ENCODE results near the gene FSTL4. TPM values are rescaled to one million over a fixed set of nuclear protein-coding genes. Genes with fewer than 3 reads are reported as not detected.

Gene FSTL4
- total and polyA plus RNA-seq, 2 of the 4 experiments (the other 2 are of a cell fraction) = 0.18 TPM; not detected in 1

- no peak overlapping the region for H4K91ac ChIP-seq (ENCODE audit: insufficient read depth, low read depth, low read length)
- in situ Hi-C loops (cut with MboI; ENCODE audit: low sequenced_read_pairs) (no loop called here), dilution Hi-C loops (cut with HindIII; ENCODE audit: low sequenced_read_pairs, unreplicated experiment) (no loop called here), intact Hi-C loops (cut with micrococcal nuclease) (no loop called here)
- no peaks in the 10 kb centered on the region for H3K36me3 ChIP-seq (ENCODE audit: control insufficient read depth, insufficient read depth, low read length)
- no peak overlapping the region for H3K4ac ChIP-seq (ENCODE audit: low read depth, low read length)
- no peak overlapping the region for H2AK5ac ChIP-seq (ENCODE audit: low read depth, low read length)
- no peak overlapping the region for H4K8ac ChIP-seq (ENCODE audit: low read depth in 2 of 2, low read length in 2 of 2)
- H3K9me3 ChIP-seq (ENCODE audit: control insufficient read depth, insufficient read depth, low read length) = peaks cover 4% of the 10 kb centered on the region; the same call in 1 of the 2 replicates
- H4K5ac ChIP-seq (ENCODE audit: low read depth, low read length) = no peak overlapping the region
- no peaks in the 10 kb centered on the region for H3K9me1 ChIP-seq (ENCODE audit: insufficient read depth, low read length)
- H3K4me3 ChIP-seq (ENCODE audit: insufficient read depth, low read depth, low read length) = no peak overlapping the region
- 78% methylated on average over 3 of the region's 8 CpGs; no CpG with 5 or more reads in 1 of the 2 experiments for WGBS, 2 experiments (ENCODE audit: extremely low coverage in 2 of 2, insufficient read length in 1 of 2)
- BruUV-seq (replicated peaks) = no TSS peak
- ChIA-PET POLR2A (ENCODE audit: unreplicated experiment) (no interaction called here), CTCF (no interaction called here)
- H4K20me1 ChIP-seq (ENCODE audit: insufficient read depth, low read length) = no peaks in the 10 kb centered on the region
- ATAC-seq (ENCODE audit: low read depth) (no peak), DNase-seq (no peak)
- H2BK20ac ChIP-seq (ENCODE audit: low read depth, low read length) = no peak overlapping the region
- H3K27ac ChIP-seq (ENCODE audit: insufficient read depth, low read length) = no peak overlapping the region
- H2BK5ac ChIP-seq (ENCODE audit: low read depth, low read length, poor library complexity, severe bottlenecking) = no peak overlapping the region
- no peaks in the 10 kb centered on the region for H3K79me1 ChIP-seq (ENCODE audit: low read depth in 1 of 2, low read length in 2 of 2)
- no peak overlapping the region for H3K4me2 ChIP-seq (ENCODE audit: low read depth, low read length)
- H3K23ac ChIP-seq (ENCODE audit: low read depth, low read length) = no peak overlapping the region
- no peak overlapping the region for H2AK9ac ChIP-seq (replicated peaks; ENCODE audit: low read depth, low read length, poor library complexity)
- no peak overlapping the region for H3K9ac ChIP-seq (ENCODE audit: low read depth, low read length)
- H3K18ac ChIP-seq (ENCODE audit: low read depth, low read length) = no peak overlapping the region; the same call in 1 of the 2 replicates
- H2BK120ac ChIP-seq (ENCODE audit: low read depth, low read length) = no peak overlapping the region
- no peak overlapping the region for H2BK15ac ChIP-seq (ENCODE audit: low read depth, low read length)
- H3K14ac ChIP-seq (replicated peaks; ENCODE audit: low read depth, low read length) = no peak overlapping the region
- H3K4me1 ChIP-seq (ENCODE audit: control insufficient read depth, insufficient read depth, low read length) = peaks cover 2% of the 10 kb centered on the region; the same call in 1 of the 2 replicates
- H3K56ac ChIP-seq (ENCODE audit: extremely low read depth, insufficient read depth, low read length) = no peak overlapping the region
- H2AFZ ChIP-seq (replicated peaks; ENCODE audit: low read length, poor library complexity) = no peak overlapping the region
- TF ChIP-seq RFX5 (IDR thresholded peaks at IDR 0.05; ENCODE audit: low read depth, low read length) = no peak
- no peak for TF ChIP-seq CHD1 (IDR thresholded peaks at IDR 0.05; ENCODE audit: low read depth, low read length)
- TF ChIP-seq RAD21 (IDR thresholded peaks at IDR 0.05; ENCODE audit: low read length) = no peak
- TF ChIP-seq SMC3 (IDR thresholded peaks at IDR 0.05; ENCODE audit: low read depth, low read length) = no peak
- TF ChIP-seq MAZ (IDR thresholded peaks at IDR 0.05; ENCODE audit: borderline replicate concordance, low read depth, low read length) = no peak
- no peak for TF ChIP-seq BHLHE40 (IDR thresholded peaks at IDR 0.05; ENCODE audit: low read depth, low read length)
- TF ChIP-seq FOS (IDR thresholded peaks at IDR 0.05; ENCODE audit: low read depth, low read length) = no peak
- TF ChIP-seq NFE2L2 (IDR thresholded peaks at IDR 0.05; ENCODE audit: low read depth, low read length) = no peak
- TF ChIP-seq RCOR1 (IDR thresholded peaks at IDR 0.05; ENCODE audit: insufficient replicate concordance, low read length) = no peak
- TF ChIP-seq CEBPB (IDR thresholded peaks at IDR 0.05; ENCODE audit: low read depth, low read length) = no peak
- TF ChIP-seq, protein P1, sequence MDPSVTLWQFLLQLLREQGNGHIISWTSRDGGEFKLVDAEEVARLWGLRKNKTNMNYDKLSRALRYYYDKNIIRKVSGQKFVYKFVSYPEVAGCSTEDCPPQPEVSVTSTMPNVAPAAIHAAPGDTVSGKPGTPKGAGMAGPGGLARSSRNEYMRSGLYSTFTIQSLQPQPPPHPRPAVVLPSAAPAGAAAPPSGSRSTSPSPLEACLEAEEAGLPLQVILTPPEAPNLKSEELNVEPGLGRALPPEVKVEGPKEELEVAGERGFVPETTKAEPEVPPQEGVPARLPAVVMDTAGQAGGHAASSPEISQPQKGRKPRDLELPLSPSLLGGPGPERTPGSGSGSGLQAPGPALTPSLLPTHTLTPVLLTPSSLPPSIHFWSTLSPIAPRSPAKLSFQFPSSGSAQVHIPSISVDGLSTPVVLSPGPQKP (IDR thresholded peaks at IDR 0.05; ENCODE audit: borderline replicate concordance, low read depth, low read length) = no peak
- TF ChIP-seq, protein P2, sequence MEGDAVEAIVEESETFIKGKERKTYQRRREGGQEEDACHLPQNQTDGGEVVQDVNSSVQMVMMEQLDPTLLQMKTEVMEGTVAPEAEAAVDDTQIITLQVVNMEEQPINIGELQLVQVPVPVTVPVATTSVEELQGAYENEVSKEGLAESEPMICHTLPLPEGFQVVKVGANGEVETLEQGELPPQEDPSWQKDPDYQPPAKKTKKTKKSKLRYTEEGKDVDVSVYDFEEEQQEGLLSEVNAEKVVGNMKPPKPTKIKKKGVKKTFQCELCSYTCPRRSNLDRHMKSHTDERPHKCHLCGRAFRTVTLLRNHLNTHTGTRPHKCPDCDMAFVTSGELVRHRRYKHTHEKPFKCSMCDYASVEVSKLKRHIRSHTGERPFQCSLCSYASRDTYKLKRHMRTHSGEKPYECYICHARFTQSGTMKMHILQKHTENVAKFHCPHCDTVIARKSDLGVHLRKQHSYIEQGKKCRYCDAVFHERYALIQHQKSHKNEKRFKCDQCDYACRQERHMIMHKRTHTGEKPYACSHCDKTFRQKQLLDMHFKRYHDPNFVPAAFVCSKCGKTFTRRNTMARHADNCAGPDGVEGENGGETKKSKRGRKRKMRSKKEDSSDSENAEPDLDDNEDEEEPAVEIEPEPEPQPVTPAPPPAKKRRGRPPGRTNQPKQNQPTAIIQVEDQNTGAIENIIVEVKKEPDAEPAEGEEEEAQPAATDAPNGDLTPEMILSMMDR (conservative IDR thresholded peaks at IDR 0.05; ENCODE audit: low read depth, low read length) = no peak
- no peak for TF ChIP-seq MXI1 (IDR thresholded peaks at IDR 0.05; ENCODE audit: borderline replicate concordance, low read depth, low read length)
- TF ChIP-seq, protein P3, sequence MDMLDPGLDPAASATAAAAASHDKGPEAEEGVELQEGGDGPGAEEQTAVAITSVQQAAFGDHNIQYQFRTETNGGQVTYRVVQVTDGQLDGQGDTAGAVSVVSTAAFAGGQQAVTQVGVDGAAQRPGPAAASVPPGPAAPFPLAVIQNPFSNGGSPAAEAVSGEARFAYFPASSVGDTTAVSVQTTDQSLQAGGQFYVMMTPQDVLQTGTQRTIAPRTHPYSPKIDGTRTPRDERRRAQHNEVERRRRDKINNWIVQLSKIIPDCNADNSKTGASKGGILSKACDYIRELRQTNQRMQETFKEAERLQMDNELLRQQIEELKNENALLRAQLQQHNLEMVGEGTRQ (IDR thresholded peaks at IDR 0.05; ENCODE audit: low read depth, low read length) = no peak
- TF ChIP-seq MAFK (IDR thresholded peaks at IDR 0.05; ENCODE audit: low read depth, low read length) = no peak
- no peak for TF ChIP-seq POLR2A (IDR thresholded peaks at IDR 0.05; ENCODE audit: low read depth, low read length)
- H3K27me3 ChIP-seq (ENCODE audit: control insufficient read depth, insufficient read depth, low read length) = peaks cover 36% of the 10 kb centered on the region
These were observed 410.2 kb downstream of the FSTL4 start for GRCh38 chr5:133202066-133202665.

All from IMR-90 (cell line).